Retinal pigment epithelial cell (primary cell): ENCODE measurements around the gene DOCK2.
"Not testable (repeated sequence)": the region's sequence is repeated elsewhere in the genome, so short reads cannot be mapped to it uniquely, and the experiment has no call there.

Experiments used
- DNase-seq: peaks from one replicate; pipeline ENCODE4 v3.0.0-alpha.2; 2010; ENCODE audit warnings: low read depth
- H3K4me3 ChIP-seq: 2 replicates; pipeline ENCODE4 v1.5.1; 2011; ENCODE audit warnings: mild to moderate bottlenecking, low read length, control low read depth, moderate library complexity
- CTCF ChIP-seq: conservative IDR thresholded peaks from 2 replicates; pipeline ENCODE4 v1.5.1; 2011; ENCODE audit warnings: low read depth, low read length, control low read depth, inconsistent platforms

The DOCK2 gene

GRCh38 chr5:169764018-169764378, 126.9 kb downstream of the DOCK2 start:
- no peak for DNase-seq
- no peak overlapping the region for H3K4me3 ChIP-seq

GRCh38 chr5:169765176-169765996, 128.3 kb downstream of the DOCK2 start:
- DNase-seq: no peak
- no peak for TF ChIP-seq CTCF

More at GRCh38 chr5:169764018-169764378, 126.9 kb downstream of the DOCK2 start:
- TF ChIP-seq CTCF: no peak

GRCh38 chr5:169766943-169767342, 129.9 kb downstream of the DOCK2 start:
- not testable (repeated sequence) for H3K4me3 ChIP-seq, DNase-seq

More at GRCh38 chr5:169765176-169765996, 128.3 kb downstream of the DOCK2 start:
- no peak overlapping the region for H3K4me3 ChIP-seq

GRCh38 chr5:169767938-169768337, 130.9 kb downstream of the DOCK2 start:
- no peak overlapping the region for H3K4me3 ChIP-seq
- no peak for TF ChIP-seq CTCF
- DNase-seq: no peak

- no peak for DNase-seq
- no peak for TF ChIP-seq CTCF
- H3K4me3 ChIP-seq: no peak overlapping the region
Measured at GRCh38 chr5:169768416-169768815, 131.3 kb downstream of the DOCK2 start.

- no peak overlapping the region for H3K4me3 ChIP-seq
- TF ChIP-seq CTCF: no peak
- no peak for DNase-seq
Measured at GRCh38 chr5:169770109-169770508, 133.0 kb downstream of the DOCK2 start.

GRCh38 chr5:169772256-169772655, 135.2 kb downstream of the DOCK2 start:
- no peak overlapping the region for H3K4me3 ChIP-seq
- no peak for TF ChIP-seq CTCF
- DNase-seq: no peak
